Muscle of leg (tissue), 11 donors: ENCODE measurements around the gene ZBTB20. TPM values are rescaled to one million over a fixed set of nuclear protein-coding genes. Genes with fewer than 3 reads are reported as not detected.

Source experiments
- DNase-seq: peaks from one replicate; pipeline ENCODE4 v3.0.0; 2013
- H3K27ac ChIP-seq: one replicate; pipeline ENCODE4 v1.5.1; 2013; ENCODE audit warnings: mild to moderate bottlenecking, low read length, control low read depth
- H3K27me3 ChIP-seq: one replicate; pipeline ENCODE4 v1.6.1; 2013; ENCODE audit warnings: low read length; ENCODE audit not compliant: control insufficient read depth, insufficient read depth
- H3K36me3 ChIP-seq: one replicate; pipeline ENCODE4 v1.6.1; 2013; ENCODE audit warnings: low read length; ENCODE audit not compliant: control insufficient read depth, insufficient read depth
- H3K4me1 ChIP-seq: one replicate; pipeline ENCODE4 v1.6.1; 2013; ENCODE audit warnings: low read length; ENCODE audit not compliant: control insufficient read depth, insufficient read depth
- H3K4me3 ChIP-seq: one replicate; pipeline ENCODE4 v1.5.1; 2013; ENCODE audit warnings: low read length, control low read depth
- H3K9me3 ChIP-seq: replicated peaks from 2 replicates; pipeline ENCODE4 v1.6.1; 2013; ENCODE audit warnings: low read depth, low read length; ENCODE audit not compliant: control insufficient read depth
- WGBS: methylation state at CpG from one replicate; pipeline ENCODE4 v1.1.5; 2013; ENCODE audit warnings: missing lambda C conversion rate; ENCODE audit not compliant: insufficient coverage; 5-methylcytosine and 5-hydroxymethylcytosine counted together
- polyA plus RNA-seq, 8 donors: library from polyadenylated mRNA; unstranded; fragments of 120-200 nt; gene quantifications; one replicate each; pipeline versions ENCODE4 v1.2.1 to v1.2.3, GENCODE V29; 2013; ENCODE audit warnings: inconsistent platforms in 1 of 8, low replicate concordance in 1 of 8; ENCODE audit not compliant: insufficient read length in 8 of 8, insufficient read depth in 1 of 8
- total RNA-seq: library from RNA; stranded (reverse); fragments of 120-200 nt; gene quantifications from one replicate; pipeline ENCODE4 v1.2.4, GENCODE V29; 2013

The ZBTB20 gene
- total and polyA plus RNA-seq, 9 donors: 1.0 to 16.6 (median 2.8) TPM

DNA sequence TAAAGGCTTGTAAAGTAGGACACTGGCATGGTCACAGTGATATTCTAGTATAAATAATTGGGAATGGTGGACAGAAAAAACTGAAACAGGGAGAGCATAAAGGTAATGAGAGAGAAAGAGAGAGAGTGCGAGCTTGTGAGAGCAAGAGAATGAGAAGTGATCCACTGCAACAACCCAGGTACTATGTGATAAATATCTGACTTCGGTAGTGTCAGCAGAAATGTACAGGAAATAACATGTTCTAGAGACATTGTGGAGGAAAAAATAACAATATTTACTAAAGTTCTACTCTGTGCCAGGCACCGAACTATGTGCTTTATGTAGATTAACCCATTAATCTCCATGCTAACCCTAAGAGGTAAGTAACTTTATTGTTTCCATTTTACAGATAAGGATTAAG, 425.9 kb downstream of the ZBTB20 start:
- no peak overlapping the region for H3K27ac ChIP-seq
- DNase-seq: no peak
- H3K36me3 ChIP-seq: no peaks in the 10 kb centered on the region
- H3K4me1 ChIP-seq: no peaks in the 10 kb centered on the region
- 83% methylated on average over 1 of the region's 3 CpGs for WGBS
- no peaks in the 10 kb centered on the region for H3K27me3 ChIP-seq
- H3K4me3 ChIP-seq: no peak overlapping the region
- no peaks in the 10 kb centered on the region for H3K9me3 ChIP-seq

- H3K27ac ChIP-seq: no peak overlapping the region
- no peak for DNase-seq
- no peaks in the 10 kb centered on the region for H3K9me3 ChIP-seq
- no peak overlapping the region for H3K4me3 ChIP-seq
- WGBS: no CpG with 5 or more reads among the region's 1 CpG
- no peaks in the 10 kb centered on the region for H3K27me3 ChIP-seq
- H3K36me3 ChIP-seq: no peaks in the 10 kb centered on the region
- no peaks in the 10 kb centered on the region for H3K4me1 ChIP-seq
Measured at GRCh38 chr3:114718898-114719210, 428.2 kb downstream of the ZBTB20 start.

DNA sequence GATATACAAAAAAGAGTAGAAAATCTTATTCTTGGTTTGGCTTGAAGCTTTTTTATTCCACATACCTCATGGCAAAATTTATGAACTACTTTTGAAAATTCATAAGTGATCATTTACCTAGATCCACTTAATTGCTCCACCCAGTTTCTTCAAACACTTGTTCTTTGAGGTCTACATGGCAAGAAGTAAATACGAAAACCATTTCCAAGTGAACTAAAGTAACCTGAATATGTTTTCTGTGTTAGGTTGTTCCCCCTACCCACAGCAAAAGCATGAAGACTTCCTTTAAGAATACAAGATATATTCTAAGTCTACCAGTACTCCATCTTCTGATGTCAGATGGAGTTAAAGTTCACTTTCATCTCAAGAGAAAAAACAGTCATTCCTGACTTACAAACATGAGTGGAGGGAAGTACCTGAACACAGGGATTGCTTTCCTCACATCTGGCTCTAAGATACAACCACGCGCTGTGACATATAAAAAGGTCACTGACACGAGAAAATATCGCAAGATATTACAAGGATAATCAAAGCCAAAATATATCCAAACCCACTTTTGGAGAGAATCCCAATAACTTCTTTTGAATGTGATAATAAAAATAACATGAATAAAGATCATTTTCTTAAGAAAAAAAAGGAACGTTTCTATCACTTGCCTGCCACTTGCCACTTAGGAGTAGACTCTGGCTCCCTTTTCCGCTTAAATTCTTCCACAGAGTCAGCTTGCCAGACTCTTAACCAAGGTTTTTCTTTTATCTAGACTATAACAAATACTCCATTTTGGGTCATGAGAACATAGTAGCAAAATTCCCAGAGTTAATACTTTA, 428.8 kb downstream of the ZBTB20 start:
- Histone ChIP-seq H3K27me3 (no peaks in the 10 kb centered on the region), H3K9me3 (no peaks in the 10 kb centered on the region), H3K4me1 (no peaks in the 10 kb centered on the region), H3K36me3 (no peaks in the 10 kb centered on the region), H3K4me3 (no peak overlapping the region), H3K27ac (no peak overlapping the region)
- WGBS: no CpG with 5 or more reads among the region's 7 CpGs
- no peak for DNase-seq

DNA sequence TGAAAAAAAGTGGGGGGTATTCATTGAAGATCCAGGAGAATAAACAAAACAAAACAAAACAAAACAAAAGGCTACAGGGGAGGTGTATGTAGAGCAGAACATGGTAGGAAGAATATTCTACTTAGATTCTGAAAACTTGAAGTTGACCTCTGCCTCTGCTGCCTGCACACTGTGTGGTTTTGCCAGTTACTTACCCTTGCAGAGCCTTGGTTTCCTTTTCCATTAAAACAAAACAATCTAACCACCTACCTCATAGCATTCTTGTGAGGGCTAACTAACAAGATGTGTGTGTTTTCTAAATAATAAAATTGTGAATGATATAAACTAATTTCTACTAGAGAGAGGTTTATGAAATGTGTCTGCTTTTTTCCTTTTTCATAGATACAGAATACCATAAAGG, 430.2 kb downstream of the ZBTB20 start:
- no peak for DNase-seq
- no peak overlapping the region for H3K4me3 ChIP-seq
- H3K27me3 ChIP-seq: no peaks in the 10 kb centered on the region
- H3K27ac ChIP-seq: no peak overlapping the region
- H3K36me3 ChIP-seq: no peaks in the 10 kb centered on the region
- no peaks in the 10 kb centered on the region for H3K9me3 ChIP-seq
- no peaks in the 10 kb centered on the region for H3K4me1 ChIP-seq

DNA sequence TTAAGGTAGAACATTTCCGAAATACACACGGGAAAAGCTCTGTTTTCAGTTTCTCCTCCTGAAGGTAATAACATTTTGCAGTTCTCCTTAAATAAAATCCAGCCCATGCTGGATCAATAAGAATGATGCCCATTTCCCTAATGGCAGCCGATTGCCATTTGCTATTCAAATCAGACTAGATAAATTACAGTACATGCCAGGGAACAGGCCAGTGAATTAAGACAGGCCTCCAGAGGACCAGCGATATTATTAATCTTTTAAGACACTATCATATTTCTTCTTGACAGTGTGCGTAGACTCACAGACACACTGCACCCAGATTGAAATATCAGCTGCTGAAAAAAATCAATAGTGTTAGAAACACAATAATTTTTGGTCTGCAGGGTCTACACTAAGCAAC, 431.0 kb downstream of the ZBTB20 start:
- DNase-seq: no peak
- WGBS: 48% methylated on average over 3 of the region's 5 CpGs
- Histone ChIP-seq H3K27me3 (no peaks in the 10 kb centered on the region), H3K27ac (no peak overlapping the region), H3K4me1 (no peaks in the 10 kb centered on the region), H3K4me3 (no peak overlapping the region), H3K9me3 (no peaks in the 10 kb centered on the region), H3K36me3 (no peaks in the 10 kb centered on the region)

GRCh38 chr3:114714957-114715460, 432.1 kb downstream of the ZBTB20 start:
- no peaks in the 10 kb centered on the region for H3K4me1 ChIP-seq
- DNase-seq: no peak
- WGBS: no CpG with 5 or more reads among the region's 7 CpGs

DNA sequence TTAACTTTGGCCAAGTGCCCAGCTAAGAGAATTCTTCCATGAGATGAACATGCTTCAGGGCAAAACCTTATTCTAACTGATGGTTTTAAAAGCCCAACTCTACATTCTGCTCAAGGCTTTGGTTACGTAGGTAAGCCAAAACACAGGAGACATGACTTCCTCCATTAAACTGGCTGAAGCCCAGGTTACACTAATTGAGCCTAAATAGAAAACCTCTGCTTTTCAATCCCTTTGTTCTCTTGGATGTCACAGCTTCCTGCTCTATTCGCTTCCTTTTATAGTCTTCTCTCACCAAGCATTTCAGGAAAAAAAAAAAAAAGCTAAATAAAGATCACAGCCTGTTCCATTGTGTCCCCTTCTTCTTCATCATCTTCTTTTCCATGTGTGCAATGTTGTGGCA, 432.9 kb downstream of the ZBTB20 start:
- H3K4me1 ChIP-seq: no peaks in the 10 kb centered on the region
- H3K36me3 ChIP-seq: no peaks in the 10 kb centered on the region
- no peaks in the 10 kb centered on the region for H3K27me3 ChIP-seq
- H3K4me3 ChIP-seq: no peak overlapping the region
- 43% methylated on average over 1 of the region's 2 CpGs for WGBS
- peak; percentile 15 for DNase-seq
- no peaks in the 10 kb centered on the region for H3K9me3 ChIP-seq
- no peak overlapping the region for H3K27ac ChIP-seq

More at GRCh38 chr3:114714957-114715460, 432.1 kb downstream of the ZBTB20 start:
- Histone ChIP-seq H3K27me3 (no peaks in the 10 kb centered on the region), H3K9me3 (no peaks in the 10 kb centered on the region), H3K4me3 (no peak overlapping the region), H3K27ac (no peak overlapping the region), H3K36me3 (no peaks in the 10 kb centered on the region)

GRCh38 chr3:114712728-114713492, 434.2 kb downstream of the ZBTB20 start:
- no peaks in the 10 kb centered on the region for H3K4me1 ChIP-seq

GRCh38 chr3:114711321-114711886, 435.7 kb downstream of the ZBTB20 start:
- Histone ChIP-seq H3K4me3 (no peak overlapping the region), H3K27me3 (no peaks in the 10 kb centered on the region), H3K9me3 (no peaks in the 10 kb centered on the region), H3K27ac (no peak overlapping the region), H3K36me3 (no peaks in the 10 kb centered on the region), H3K4me1 (no peaks in the 10 kb centered on the region)
- DNase-seq: no peak
- WGBS: no CpG with 5 or more reads among the region's 2 CpGs

More at GRCh38 chr3:114712728-114713492, 434.2 kb downstream of the ZBTB20 start:
- WGBS: 100% methylated on average over 1 of the region's 9 CpGs
- no peak overlapping the region for H3K4me3 ChIP-seq
- no peaks in the 10 kb centered on the region for H3K27me3 ChIP-seq
- no peak overlapping the region for H3K27ac ChIP-seq
- no peaks in the 10 kb centered on the region for H3K9me3 ChIP-seq
- H3K36me3 ChIP-seq: no peaks in the 10 kb centered on the region
- DNase-seq: no peak

DNA sequence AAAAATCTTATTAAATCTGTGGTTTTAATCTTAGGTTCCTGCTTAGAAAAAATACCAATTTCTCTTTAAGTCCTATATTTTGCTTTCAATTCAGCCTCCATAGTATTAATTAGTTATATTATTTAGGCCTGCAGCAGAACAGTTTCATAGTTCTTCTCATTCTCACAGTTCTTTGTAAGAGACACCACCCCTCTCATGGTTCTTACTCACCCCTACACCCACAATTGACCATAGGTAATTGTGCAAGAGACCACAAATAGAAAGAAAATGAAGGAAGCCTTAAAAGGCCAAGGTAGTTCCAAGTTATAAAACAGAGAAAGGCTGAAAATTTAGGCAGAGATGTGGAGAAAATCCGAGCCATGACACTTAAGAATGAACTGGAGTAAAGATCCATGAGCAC, 438.0 kb downstream of the ZBTB20 start:
- no CpG with 5 or more reads among the region's 1 CpG for WGBS
- H3K36me3 ChIP-seq: no peaks in the 10 kb centered on the region
- H3K27ac ChIP-seq: no peak overlapping the region
- no peaks in the 10 kb centered on the region for H3K27me3 ChIP-seq
- no peak overlapping the region for H3K4me3 ChIP-seq
- no peaks in the 10 kb centered on the region for H3K4me1 ChIP-seq
- H3K9me3 ChIP-seq: no peaks in the 10 kb centered on the region
- no peak for DNase-seq
